HepG2 (cell line): ENCODE measurements around the gene TRERF1. TPM values are rescaled to one million over a fixed set of nuclear protein-coding genes. Genes with fewer than 3 reads are reported as not detected.

Experiments used
- ATAC-seq: fragments of 200-7000 bp; cut with Tn5 transposase; 3 replicates; pipeline ENCODE4 v1.9.1; 2020; ENCODE audit warnings: mild to moderate bottlenecking, moderate library complexity
- BruUV-seq: library from RNA; stranded (reverse); fragments of 400-500 nt; replicated peaks from 2 replicates; lab custom pipeline; 2021; lab: Mats Ljungman, UMichigan
- CTCF ChIA-PET: fragments of 300-600 bp; formaldehyde crosslinking; extraction: SDS; loops from one replicate; lab custom pipeline; 2021; ENCODE audit warnings: low total read pairs, inconsistent platforms, low intra/inter-chr PET ratio; lab: Yijun Ruan, JAX
- POLR2A ChIA-PET: fragments of 350-600 bp; sonication (Branson Sonifier 250); formaldehyde crosslinking; loops from one replicate; lab custom pipeline; 2020; ENCODE audit warnings: antibody characterized with exemption, inconsistent platforms; lab: Yijun Ruan, JAX
- DNase-seq: peaks from one replicate; pipeline ENCODE4 v3.0.0-alpha.2; 2015; ENCODE audit warnings: low spot score
- FAIRE-seq: peaks from 3 replicates; lab custom pipeline; 2011; peaks lifted over from hg19 to GRCh38; lab: Jason Lieb, UNC
- H2AFZ ChIP-seq: one replicate; pipeline ENCODE4 v1.6.1; 2011; ENCODE audit warnings: low read length, inconsistent platforms
- H3K27ac ChIP-seq: fragments of 300-600 bp; 3 replicates; pipeline ENCODE4 v1.8.0; 2011; ENCODE audit warnings: mixed run types, mild to moderate bottlenecking, mixed read lengths, low read length, inconsistent platforms; ENCODE audit not compliant: insufficient read depth; ENCODE audit errors: extremely low read length
- H3K27me3 ChIP-seq, 2 experiments: fragments of 200-600 bp in 1 of 2; 2 replicates in 1 of 2; 3 replicates in 1 of 2; pipeline versions ENCODE4 v1.6.0 to v1.8.0; 2011; ENCODE audit warnings: low read length in 2 of 2, mild to moderate bottlenecking in 2 of 2, moderate library complexity in 2 of 2, inconsistent platforms in 1 of 2; ENCODE audit not compliant: insufficient read depth in 2 of 2, control insufficient read depth in 1 of 2
- H3K36me3 ChIP-seq, 2 experiments: fragments of 200-600 bp in 1 of 2; replicated peaks in 1 of 2; 2 replicates in 1 of 2; 3 replicates in 1 of 2; pipeline versions ENCODE4 v1.5.1 to v1.8.0; 2011; ENCODE audit warnings: low read length in 2 of 2, inconsistent platforms in 1 of 2; ENCODE audit not compliant: insufficient read depth in 2 of 2, control insufficient read depth in 1 of 2
- H3K4me1 ChIP-seq: 2 replicates; pipeline ENCODE4 v1.5.1; 2012; ENCODE audit warnings: low read length, inconsistent platforms; ENCODE audit not compliant: insufficient read depth
- H3K4me2 ChIP-seq: 2 replicates; pipeline ENCODE4 v1.6.0; 2011; ENCODE audit warnings: low read depth, low read length, inconsistent platforms
- H3K4me3 ChIP-seq, 3 experiments: fragments of 200-600 bp in 1 of 3; sonication (generic), shearing (Covaris generic) in 1 of 3; replicated peaks in 1 of 3; 2 replicates each; pipeline ENCODE4 v1.5.1; 2011 to 2016; ENCODE audit warnings: low read length in 3 of 3, inconsistent platforms in 2 of 3, low read depth in 2 of 3, mild to moderate bottlenecking in 2 of 3, control low read depth in 1 of 3, mixed read lengths in 1 of 3; ENCODE audit not compliant: insufficient read depth in 1 of 3
- H3K79me2 ChIP-seq: one replicate; pipeline ENCODE4 v1.6.1; 2011; ENCODE audit warnings: low read length, inconsistent platforms; ENCODE audit not compliant: insufficient read depth
- H3K9ac ChIP-seq: 2 replicates; pipeline ENCODE4 v1.6.0; 2011; ENCODE audit warnings: mild to moderate bottlenecking, low read depth, low read length, inconsistent platforms; ENCODE audit not compliant: insufficient read depth
- H3K9me3 ChIP-seq: 2 replicates; pipeline ENCODE4 v1.5.1; 2012; ENCODE audit warnings: mild to moderate bottlenecking, low read length
- H4K20me1 ChIP-seq: 2 replicates; pipeline ENCODE4 v1.6.0; 2011; ENCODE audit warnings: inconsistent platforms, mild to moderate bottlenecking, low read length, moderate library complexity; ENCODE audit not compliant: insufficient read depth
- BORCS8-MEF2B ChIP-seq: sonication (generic); formaldehyde crosslinking; IDR thresholded peaks from 2 replicates; pipeline ENCODE4 v1.8.0; 2022; ENCODE audit warnings: mild to moderate bottlenecking, missing genetic modification reagents
- FOXA1 ChIP-seq, 2 experiments: fragments of 450-650 bp in 1 of 2; sonication (generic) in 1 of 2; formaldehyde crosslinking in 1 of 2; IDR thresholded peaks; 2 replicates each; pipeline versions ENCODE4 v1.4.0 to v1.6.1; 2016 to 2020; ENCODE audit warnings: missing genetic modification reagents in 1 of 2
- HMGXB4 ChIP-seq, 2 experiments: sonication (generic) in 1 of 2; formaldehyde crosslinking in 1 of 2; IDR thresholded peaks; 2 replicates each; pipeline versions ENCODE4 v1.4.0 to v1.6.1; 2018 to 2020; ENCODE audit warnings: missing genetic modification reagents in 2 of 2, borderline replicate concordance in 1 of 2, low read depth in 1 of 2, mild to moderate bottlenecking in 1 of 2, missing biosample characterization in 1 of 2
- HOMEZ ChIP-seq: IDR thresholded peaks from 2 replicates; pipeline ENCODE4 v1.6.1; 2016; ENCODE audit warnings: low read depth
- MIER3 ChIP-seq: IDR thresholded peaks from 2 replicates; pipeline ENCODE4 v1.6.1; 2016; ENCODE audit warnings: missing compliant biosample characterization, borderline replicate concordance
- MTERF4 ChIP-seq: sonication (generic); formaldehyde crosslinking; IDR thresholded peaks from 2 replicates; pipeline ENCODE4 v1.8.0; 2023; ENCODE audit warnings: mild to moderate bottlenecking, missing genetic modification reagents
- MTF1 ChIP-seq: sonication (generic); formaldehyde crosslinking; IDR thresholded peaks from 2 replicates; pipeline ENCODE4 v1.5.0; 2020; ENCODE audit warnings: missing genetic modification reagents
- NCOA2 ChIP-seq: sonication (generic); formaldehyde crosslinking; IDR thresholded peaks from 2 replicates; pipeline ENCODE4 v1.8.0; 2022; ENCODE audit warnings: inconsistent platforms
- SAP130 ChIP-seq: IDR thresholded peaks from 2 replicates; pipeline ENCODE4 v1.6.1; 2016; ENCODE audit warnings: low read depth
- SP140L ChIP-seq: sonication (generic); formaldehyde crosslinking; IDR thresholded peaks from 2 replicates; pipeline ENCODE4 v1.4.0; 2020; ENCODE audit warnings: missing genetic modification reagents, borderline replicate concordance
- SPEN ChIP-seq: sonication (generic); formaldehyde crosslinking; IDR thresholded peaks from 2 replicates; pipeline ENCODE4 v1.5.1; 2020; ENCODE audit warnings: low read depth, mild to moderate bottlenecking, missing genetic modification reagents
- TGIF2 ChIP-seq: IDR thresholded peaks from 2 replicates; pipeline ENCODE4 v1.6.1; 2016; ENCODE audit warnings: control low read depth, missing compliant biosample characterization
- ZBTB43 ChIP-seq: sonication (generic); formaldehyde crosslinking; conservative IDR thresholded peaks from 2 replicates; pipeline ENCODE4 v1.4.0; 2020; ENCODE audit warnings: missing genetic modification reagents
- ZNF557 ChIP-seq: sonication (generic); formaldehyde crosslinking; IDR thresholded peaks from 2 replicates; pipeline ENCODE4 v1.4.0; 2020; ENCODE audit warnings: missing genetic modification reagents
- ZNF703 ChIP-seq: sonication (generic); formaldehyde crosslinking; IDR thresholded peaks from 2 replicates; pipeline ENCODE4 v1.5.1; 2020; ENCODE audit warnings: missing genetic modification reagents, mild to moderate bottlenecking, moderate library complexity, borderline replicate concordance
- ZNF768 ChIP-seq: sonication (generic); formaldehyde crosslinking; IDR thresholded peaks from 2 replicates; pipeline ENCODE4 v1.4.0; 2020; ENCODE audit warnings: missing genetic modification reagents
- ZNF772 ChIP-seq: sonication (generic); formaldehyde crosslinking; IDR thresholded peaks from 2 replicates; pipeline ENCODE4 v1.5.0; 2020; ENCODE audit warnings: mild to moderate bottlenecking, missing genetic modification reagents
- ZUFSP ChIP-seq: sonication (generic); formaldehyde crosslinking; IDR thresholded peaks from 2 replicates; pipeline ENCODE4 v1.9.0; 2021; ENCODE audit warnings: missing genetic modification reagents, mild to moderate bottlenecking, borderline replicate concordance
- WGBS: methylation state at CpG from one replicate; pipeline ENCODE4 v1.1.6; 2017; ENCODE audit warnings: low lambda C conversion rate; 5-methylcytosine and 5-hydroxymethylcytosine counted together
- in situ Hi-C: cut with HindIII; loops from 2 replicates; pipeline ENCODE4 v1.10.0; 2017; ENCODE audit warnings: low pct_unique_long_range_greater_than_20kb; ENCODE audit not compliant: extremely low pct_ligation_motif_present
- intact Hi-C: fragments of 100-400 bp; cut with micrococcal nuclease; formaldehyde crosslinking; loops from one replicate; pipeline ENCODE4 v1.10.0; 2022; ENCODE audit not compliant: unreplicated experiment
- polyA plus RNA-seq, 8 experiments: library from polyadenylated mRNA; depleted of rRNA in 3 of 8; stranded (reverse) in 7 of 8; unstranded in 1 of 8; fragments of >200 nt; fragmentation: Illumina TruSeq in 4 of 8; extraction: Trizol in 4 of 8; gene quantifications; 2 replicates each; pipeline versions ENCODE4 v1.2.1 to v1.2.3, GENCODE V29; 2011 to 2016; ENCODE audit warnings: low read depth in 4 of 8, missing spikeins in 1 of 8, mixed read lengths in 1 of 8; ENCODE audit not compliant: insufficient read depth in 1 of 8
- total RNA-seq, 5 experiments: library from RNA; depleted of rRNA; stranded (reverse); fragments of >200 nt; fragmentation: Illumina TruSeq; extraction: Trizol; gene quantifications; 2 replicates each; pipeline ENCODE4 v1.2.3, GENCODE V29; 2016; ENCODE audit warnings: low read depth in 1 of 5

The TRERF1 gene
- total and polyA plus RNA-seq, 2 of the 13 experiments (the other 11 are each of a cell fraction or from before 2014, with no cell fraction given) = 0.02 TPM; not detected in 1

- H3K27me3 ChIP-seq = no peaks in the 10 kb centered on the region; a peak in 1 of 5 replicates
- in situ Hi-C loops (loop anchor here (25.0 kb wide), 1 partner anchor 435 kb away; the partner anchor contains the start of genes FRS3, PRICKLE4 and TOMM6), intact Hi-C loops (no loop called here)
- CTCF ChIA-PET = no interaction called here
- peak overlapping the region; percentile 51 for H3K4me2 ChIP-seq
- 6% methylated on average over 7 of the region's 7 CpGs for WGBS
- no peak overlapping the region for H3K27ac ChIP-seq
- H3K4me1 ChIP-seq = peaks cover 63% of the 10 kb centered on the region
- H4K20me1 ChIP-seq = no peaks in the 10 kb centered on the region
- ATAC-seq (no peak), FAIRE-seq (no peak), DNase-seq (peak; percentile 73)
- H3K79me2 ChIP-seq = peaks cover under 1% of the 10 kb centered on the region
- no TSS peak for BruUV-seq
- H3K9me3 ChIP-seq = no peaks in the 10 kb centered on the region
- no peak overlapping the region for H2AFZ ChIP-seq
- POLR2A ChIA-PET = no interaction called here
- no peak overlapping the region for H3K4me3 ChIP-seq
- no peaks in the 10 kb centered on the region for H3K36me3 ChIP-seq
- H3K9ac ChIP-seq = no peak overlapping the region
- TF ChIP-seq MTERF4 (CRISPR knock-in tag) = no peak
- TF ChIP-seq NCOA2 (CRISPR knock-in tag) = no peak
- 0 out of 2 replicates have a peak, but pooled peaks have one; percentile 13 for TF ChIP-seq SAP130 (CRISPR knock-in tag)
- no peak for TF ChIP-seq MIER3 (CRISPR knock-in tag)
- TF ChIP-seq ZNF557 (CRISPR knock-in tag) = no peak
- TF ChIP-seq ZBTB43 = 0 out of 2 replicates have a peak, but pooled peaks have one; percentile 33
- TF ChIP-seq ZUFSP (CRISPR knock-in tag) = no peak
- no peak for TF ChIP-seq SPEN (CRISPR knock-in tag)
- TF ChIP-seq SP140L (CRISPR knock-in tag) = no peak
- no peak for TF ChIP-seq MTF1 (CRISPR knock-in tag)
- no peak for TF ChIP-seq ZNF703 (CRISPR knock-in tag)
- no peak for TF ChIP-seq FOXA1 (IDR thresholded peaks at IDR 0.05)
- peak; percentile 40; the same call in 1 of the 2 replicates for TF ChIP-seq FOXA1 (CRISPR knock-in tag; IDR thresholded peaks at IDR 0.05)
- TF ChIP-seq BORCS8-MEF2B (CRISPR knock-in tag) = no peak
- TF ChIP-seq TGIF2 = no peak
- no peak for TF ChIP-seq HMGXB4 (CRISPR knock-in tag; IDR thresholded peaks at IDR 0.05; ENCODE audit: borderline replicate concordance in 1 of 2, low read depth in 1 of 2)
- no peak for TF ChIP-seq ZNF772 (CRISPR knock-in tag)
- no peak for TF ChIP-seq HOMEZ (CRISPR knock-in tag)
- no peak for TF ChIP-seq ZNF768 (CRISPR knock-in tag)
Observed at GRCh38 chr6:42222448-42222847, 229.3 kb downstream of the TRERF1 start.
